ENCODE results near the gene CD83.

DNA sequence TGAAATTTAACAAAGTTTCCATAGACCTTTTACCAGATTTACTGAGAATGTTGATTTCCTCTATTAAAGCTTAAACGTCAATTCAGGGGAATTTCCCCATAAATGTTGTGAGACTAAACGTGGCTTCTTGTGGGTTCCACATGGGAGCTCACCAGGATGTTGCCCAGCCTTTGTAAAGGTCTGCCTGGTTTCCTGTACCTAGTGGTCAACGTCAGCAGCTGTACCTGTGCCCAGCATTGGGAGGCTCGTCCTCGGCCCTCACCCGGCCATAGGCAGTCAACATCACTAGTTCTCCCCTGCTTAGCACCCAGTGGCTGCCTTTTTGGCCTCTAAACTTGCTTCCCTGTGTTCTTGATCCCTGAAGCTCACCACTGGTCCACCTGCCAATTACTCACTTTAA is 22.1 kb upstream of the CD83 start:
- TF ChIP-seq, protein P1, sequence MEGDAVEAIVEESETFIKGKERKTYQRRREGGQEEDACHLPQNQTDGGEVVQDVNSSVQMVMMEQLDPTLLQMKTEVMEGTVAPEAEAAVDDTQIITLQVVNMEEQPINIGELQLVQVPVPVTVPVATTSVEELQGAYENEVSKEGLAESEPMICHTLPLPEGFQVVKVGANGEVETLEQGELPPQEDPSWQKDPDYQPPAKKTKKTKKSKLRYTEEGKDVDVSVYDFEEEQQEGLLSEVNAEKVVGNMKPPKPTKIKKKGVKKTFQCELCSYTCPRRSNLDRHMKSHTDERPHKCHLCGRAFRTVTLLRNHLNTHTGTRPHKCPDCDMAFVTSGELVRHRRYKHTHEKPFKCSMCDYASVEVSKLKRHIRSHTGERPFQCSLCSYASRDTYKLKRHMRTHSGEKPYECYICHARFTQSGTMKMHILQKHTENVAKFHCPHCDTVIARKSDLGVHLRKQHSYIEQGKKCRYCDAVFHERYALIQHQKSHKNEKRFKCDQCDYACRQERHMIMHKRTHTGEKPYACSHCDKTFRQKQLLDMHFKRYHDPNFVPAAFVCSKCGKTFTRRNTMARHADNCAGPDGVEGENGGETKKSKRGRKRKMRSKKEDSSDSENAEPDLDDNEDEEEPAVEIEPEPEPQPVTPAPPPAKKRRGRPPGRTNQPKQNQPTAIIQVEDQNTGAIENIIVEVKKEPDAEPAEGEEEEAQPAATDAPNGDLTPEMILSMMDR (conservative IDR thresholded peaks at IDR 0.05; ENCODE audit: low read depth, low read length) = no peak
- TF ChIP-seq POLR2A (IDR thresholded peaks at IDR 0.05; ENCODE audit: low read depth, low read length) = no peak

All from IMR-90 (cell line).